Left lung (tissue), 10 donors: ENCODE results near the gene FUT2. TPM values are rescaled to one million over a fixed set of nuclear protein-coding genes. Genes with fewer than 3 reads are reported as not detected.

ENCODE experiments used
- ATAC-seq: fragments of 200-7000 bp; cut with Tn5 transposase; one replicate; pipeline ENCODE4 v1.9.1; 2020; ENCODE audit warnings: moderate library complexity
- DNase-seq, 4 donors: peaks; one replicate each; pipeline ENCODE4 v3.0.0-alpha.2; 2013 to 2020
- H3K27ac ChIP-seq, 2 donors: fragments of 200-600 bp; sonication (generic) in 1 of 2; one replicate each; pipeline versions ENCODE4 v1.5.0 to v1.8.0; 2020 to 2021
- H3K27me3 ChIP-seq, 2 donors: fragments of 200-600 bp; sonication (generic) in 1 of 2; one replicate each; pipeline versions ENCODE4 v1.5.0 to v1.8.0; 2020 to 2021
- H3K36me3 ChIP-seq, 2 donors: fragments of 200-600 bp; sonication (generic) in 1 of 2; one replicate each; pipeline versions ENCODE4 v1.5.0 to v1.8.0; 2020 to 2021
- H3K4me1 ChIP-seq, 2 donors: fragments of 200-600 bp; one replicate each; pipeline ENCODE4 v1.8.0; 2021
- H3K4me3 ChIP-seq, 2 donors: fragments of 200-600 bp; sonication (generic) in 1 of 2; one replicate each; pipeline versions ENCODE4 v1.5.0 to v1.8.0; 2020 to 2021; ENCODE audit warnings: mild to moderate bottlenecking in 1 of 2
- H3K9me3 ChIP-seq, 2 donors: fragments of 200-600 bp; sonication (generic) in 1 of 2; one replicate each; pipeline versions ENCODE4 v1.5.0 to v1.8.0; 2020 to 2021
- intact Hi-C, 2 donors: fragments of 100-400 bp; cut with DNase I; formaldehyde crosslinking; loops; one replicate each; pipeline versions ENCODE4 v1.11.2 to v1.14.2; 2022
- polyA plus RNA-seq, 6 donors: library from polyadenylated mRNA; unstranded; fragments of 120-200 nt; gene quantifications; one replicate each; pipeline ENCODE4 v1.2.1, GENCODE V29; 2013; ENCODE audit not compliant: insufficient read length in 6 of 6
- total RNA-seq, 2 donors: library from RNA; stranded (reverse); fragmentation: NEBNext Ultra II Directional; extraction: Animal tissue kit (Norgen Biotek cat#: 25700); gene quantifications; one replicate each; pipeline ENCODE4 v1.2.1, GENCODE V29; 2021
- TF ChIP-seq, protein P1 (sequence below), 2 donors: fragments of 200-600 bp; sonication (generic) in 1 of 2; IDR thresholded peaks; one replicate each; pipeline versions ENCODE4 v1.5.0 to v1.8.0; 2021; ENCODE audit warnings: antibody characterized with exemption in 2 of 2
- donor health status: DM: no; HTN: yes; CAD: no.
- donor health status: DM: no; HTN: no; CAD: no.

FUT2 gene
- total and polyA plus RNA-seq, 8 donors = 1.1 to 3.7 (median 2.7) TPM

DNA sequence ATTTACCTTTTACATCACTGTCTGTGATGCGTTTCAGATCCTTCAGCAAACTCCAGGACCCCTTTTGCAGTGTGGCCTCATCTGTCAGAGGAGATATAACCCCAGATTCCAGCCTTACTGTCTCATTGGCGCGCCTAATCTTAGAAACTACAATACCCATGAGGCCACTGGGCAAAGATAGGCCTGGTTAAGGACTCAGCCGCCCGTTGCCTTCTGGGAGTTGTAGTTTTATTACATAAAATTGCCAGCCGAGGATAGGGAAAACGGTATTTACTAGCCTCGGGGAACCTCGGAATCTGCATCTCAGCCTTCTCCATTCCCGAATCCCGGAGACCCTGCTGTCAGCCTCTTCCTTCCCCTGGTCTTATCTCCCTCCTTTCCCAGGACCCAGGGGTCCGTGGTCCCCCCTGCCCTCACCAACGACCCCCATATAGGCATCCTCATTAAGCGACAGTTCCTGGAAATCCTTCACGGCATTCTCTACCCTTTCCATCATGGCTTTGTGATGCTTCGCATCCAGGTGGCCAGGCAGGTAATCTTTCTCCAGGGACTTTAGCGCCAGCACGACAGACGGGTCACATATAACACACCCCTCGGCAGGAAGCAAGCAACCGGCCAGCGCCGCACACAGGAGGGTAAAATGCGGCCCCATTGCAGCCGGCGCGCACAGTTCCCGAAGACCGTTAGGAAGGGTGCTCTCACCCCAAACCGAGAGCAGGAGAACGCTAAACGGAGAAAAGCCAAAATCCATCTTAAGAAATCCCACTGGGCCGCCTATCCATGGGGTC lies 49.6 kb downstream of the FUT2 start:
- intact Hi-C loops = no loop called here
- H3K4me1 ChIP-seq = peaks cover 0 to 7% of the 10 kb centered on the region in 2 donors
- H3K9me3 ChIP-seq = no peaks in the 10 kb centered on the region
- TF ChIP-seq, protein P1, sequence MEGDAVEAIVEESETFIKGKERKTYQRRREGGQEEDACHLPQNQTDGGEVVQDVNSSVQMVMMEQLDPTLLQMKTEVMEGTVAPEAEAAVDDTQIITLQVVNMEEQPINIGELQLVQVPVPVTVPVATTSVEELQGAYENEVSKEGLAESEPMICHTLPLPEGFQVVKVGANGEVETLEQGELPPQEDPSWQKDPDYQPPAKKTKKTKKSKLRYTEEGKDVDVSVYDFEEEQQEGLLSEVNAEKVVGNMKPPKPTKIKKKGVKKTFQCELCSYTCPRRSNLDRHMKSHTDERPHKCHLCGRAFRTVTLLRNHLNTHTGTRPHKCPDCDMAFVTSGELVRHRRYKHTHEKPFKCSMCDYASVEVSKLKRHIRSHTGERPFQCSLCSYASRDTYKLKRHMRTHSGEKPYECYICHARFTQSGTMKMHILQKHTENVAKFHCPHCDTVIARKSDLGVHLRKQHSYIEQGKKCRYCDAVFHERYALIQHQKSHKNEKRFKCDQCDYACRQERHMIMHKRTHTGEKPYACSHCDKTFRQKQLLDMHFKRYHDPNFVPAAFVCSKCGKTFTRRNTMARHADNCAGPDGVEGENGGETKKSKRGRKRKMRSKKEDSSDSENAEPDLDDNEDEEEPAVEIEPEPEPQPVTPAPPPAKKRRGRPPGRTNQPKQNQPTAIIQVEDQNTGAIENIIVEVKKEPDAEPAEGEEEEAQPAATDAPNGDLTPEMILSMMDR (IDR thresholded peaks at IDR 0.05) = no peak
- ATAC-seq (peak; percentile 66), DNase-seq (peak in 2 of 4 donors; percentile 42 to 45)
- no peak overlapping the region for H3K27ac ChIP-seq
- no peak overlapping the region for H3K4me3 ChIP-seq
- no peaks in the 10 kb centered on the region for H3K36me3 ChIP-seq
- H3K27me3 ChIP-seq = peaks cover 0 to 41% of the 10 kb centered on the region in 2 donors

DNA sequence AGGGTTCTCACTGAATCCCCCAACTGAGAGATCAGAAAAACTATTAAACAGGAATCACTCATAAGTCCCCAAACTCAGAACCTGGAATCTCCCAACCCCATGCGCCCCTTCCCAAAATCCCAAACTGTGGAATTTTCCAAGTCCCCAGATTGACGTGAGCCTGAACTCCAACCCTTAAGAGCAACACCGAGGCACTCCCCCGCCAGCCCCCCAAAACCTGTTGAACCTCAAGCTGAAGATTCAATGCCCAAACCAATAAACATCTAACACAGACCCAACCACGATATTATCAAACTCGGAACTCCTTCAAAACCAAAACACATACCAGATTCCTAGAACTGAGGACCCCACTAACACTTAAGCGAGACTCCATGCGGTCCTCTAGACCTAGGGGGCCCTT lies 50.3 kb downstream of the FUT2 start:
- Histone ChIP-seq H3K36me3 (no peaks in the 10 kb centered on the region), H3K4me3 (no peak overlapping the region), H3K27ac (no peak overlapping the region), H3K4me1 (peaks cover 0 to 7% of the 10 kb centered on the region in 2 donors), H3K27me3 (peaks cover 0 to 41% of the 10 kb centered on the region in 2 donors), H3K9me3 (no peaks in the 10 kb centered on the region)
- TF ChIP-seq, protein P1 (IDR thresholded peaks at IDR 0.05) = no peak
- intact Hi-C loops = no loop called here
- ATAC-seq (no peak), DNase-seq (no peak)

GRCh38 chr19:48746738-48747575 lies 51.2 kb downstream of the FUT2 start, which contains the start of gene IZUMO1:
TSS of gene IZUMO1 (minus strand) at chr19:48746909. CDS start at chr19:48745859, 1,050 bp downstream.
- H3K27me3 ChIP-seq = peaks cover 4 to 46% of the 10 kb centered on the region in 2 donors
- H3K36me3 ChIP-seq = no peaks in the 10 kb centered on the region
- H3K4me1 ChIP-seq = peaks cover 2 to 8% of the 10 kb centered on the region in 2 donors
- DNase-seq = peak in 3 of 4 donors; percentile 67 to 82 (median 82)
- H3K4me3 ChIP-seq = peak within 1 kb of the TSS; percentile 25 to 40
- peak; percentile 89 for ATAC-seq
- intact Hi-C loops = no loop called here
- TF ChIP-seq, protein P1 (IDR thresholded peaks at IDR 0.05) = no peak
- H3K27ac ChIP-seq = peak within 1 kb of the TSS; percentile 70 to 78
- no peaks in the 10 kb centered on the region for H3K9me3 ChIP-seq

GRCh38 chr19:48749571-48750198 lies 53.9 kb downstream of the FUT2 start:
- Histone ChIP-seq H3K4me1 (peaks cover 13 to 21% of the 10 kb centered on the region in 2 donors), H3K27ac (no peak overlapping the region), H3K9me3 (no peaks in the 10 kb centered on the region), H3K36me3 (no peaks in the 10 kb centered on the region), H3K27me3 (peaks cover 21 to 71% of the 10 kb centered on the region in 2 donors), H3K4me3 (no peak overlapping the region)
- TF ChIP-seq, protein P1 (IDR thresholded peaks at IDR 0.05) = no peak
- DNase-seq (no peak), ATAC-seq (no peak)
- intact Hi-C loops = no loop called here
